NCI-H524 treated with DMSO at 0.1 percent for 48 hours (cell line): ENCODE results near the gene COLEC11.
"Not testable (repeated sequence)": the region's sequence is repeated elsewhere in the genome, so short reads cannot be mapped to it uniquely, and the experiment has no call there.

Experiments
- DNase-seq: peaks from one replicate; lab custom pipeline; 2025; lab: John Stamatoyannopoulos, UW

COLEC11 gene

DNA sequence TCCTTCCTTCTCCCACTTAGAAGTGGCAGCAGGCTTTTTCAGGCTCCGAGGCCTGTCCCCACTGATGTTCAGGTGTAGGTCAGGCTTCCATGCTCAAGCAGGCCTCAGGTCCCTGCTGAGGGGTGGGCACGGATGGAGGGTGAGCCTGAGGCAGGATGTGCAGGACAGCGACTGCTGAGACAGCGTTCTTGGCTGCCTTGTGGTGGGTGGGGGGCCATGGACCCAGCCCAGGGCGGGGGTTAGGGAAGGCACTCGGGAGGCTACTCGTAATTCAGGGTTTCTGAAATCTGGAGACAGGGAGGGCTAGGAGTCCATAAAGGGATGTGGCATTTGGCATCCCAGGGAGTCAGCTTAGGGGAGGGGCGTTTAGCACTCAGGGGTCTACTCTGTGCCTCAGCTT lies 30.3 kb downstream of the COLEC11 start:
- no peak for DNase-seq

DNA sequence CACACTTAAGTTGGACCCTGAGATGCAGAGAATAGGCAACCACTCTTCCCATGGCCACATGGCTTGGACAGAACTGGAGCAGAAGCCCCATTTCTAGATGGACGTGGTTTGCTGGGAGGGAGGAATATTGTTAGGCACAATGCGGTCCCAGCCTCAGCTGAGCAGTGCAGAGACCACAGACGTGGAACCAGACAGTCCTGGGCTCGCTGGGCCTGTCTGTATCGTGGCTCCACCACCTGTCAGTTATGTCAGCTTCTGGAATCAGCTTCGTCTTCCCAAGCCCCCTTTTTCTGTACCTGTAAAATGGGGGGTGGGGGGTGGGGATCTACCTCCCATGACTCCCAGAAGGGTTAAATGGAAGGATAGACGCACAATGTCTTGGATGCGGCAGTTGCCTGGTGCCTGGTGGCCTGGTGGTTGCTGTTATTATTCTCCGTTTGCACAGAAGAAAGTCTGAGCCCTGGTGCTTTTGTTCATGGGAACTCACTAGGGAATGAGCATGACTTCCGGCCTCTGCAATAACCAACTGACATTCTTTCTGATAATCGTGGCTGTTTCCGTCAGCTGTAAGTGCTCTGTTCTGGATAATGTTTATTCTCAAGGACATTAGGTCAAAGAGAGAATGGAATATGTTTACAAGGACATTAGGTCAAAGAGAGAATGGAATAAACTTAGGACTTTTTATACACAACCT lies 31.4 kb downstream of the COLEC11 start:
- DNase-seq = no peak

DNA sequence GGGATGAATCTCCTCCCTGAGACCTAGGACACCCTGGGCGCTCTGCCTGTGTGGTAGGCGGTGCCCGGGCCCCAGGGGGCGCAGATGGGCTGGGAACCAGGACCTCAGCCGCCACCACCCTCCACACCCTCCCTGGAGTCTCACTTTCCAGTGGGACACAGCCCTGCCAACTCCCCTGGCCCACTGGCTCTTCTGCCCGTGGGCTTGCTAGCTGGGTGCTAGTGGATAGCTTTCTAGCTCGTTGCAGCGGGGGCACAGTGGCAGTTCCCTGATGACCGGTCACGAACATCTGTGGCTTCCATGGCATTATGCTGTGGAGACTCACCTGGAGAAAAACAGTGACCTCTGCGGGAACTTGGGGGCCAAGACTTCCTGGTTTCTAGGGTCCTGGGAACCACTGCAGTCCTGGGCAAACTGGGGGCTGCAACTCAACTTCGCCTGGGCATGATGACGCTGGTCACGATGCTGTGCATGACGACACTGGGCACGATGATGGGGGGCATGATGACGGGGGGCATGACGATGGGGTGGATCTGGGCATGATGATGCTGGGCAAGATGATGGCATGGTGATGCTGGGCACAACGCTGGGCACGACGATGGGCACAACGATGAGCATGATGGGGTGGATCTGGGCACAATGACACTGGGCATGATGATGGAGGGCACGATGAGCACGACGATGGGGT lies 32.0 kb downstream of the COLEC11 start:
- DNase-seq = no peak

DNA sequence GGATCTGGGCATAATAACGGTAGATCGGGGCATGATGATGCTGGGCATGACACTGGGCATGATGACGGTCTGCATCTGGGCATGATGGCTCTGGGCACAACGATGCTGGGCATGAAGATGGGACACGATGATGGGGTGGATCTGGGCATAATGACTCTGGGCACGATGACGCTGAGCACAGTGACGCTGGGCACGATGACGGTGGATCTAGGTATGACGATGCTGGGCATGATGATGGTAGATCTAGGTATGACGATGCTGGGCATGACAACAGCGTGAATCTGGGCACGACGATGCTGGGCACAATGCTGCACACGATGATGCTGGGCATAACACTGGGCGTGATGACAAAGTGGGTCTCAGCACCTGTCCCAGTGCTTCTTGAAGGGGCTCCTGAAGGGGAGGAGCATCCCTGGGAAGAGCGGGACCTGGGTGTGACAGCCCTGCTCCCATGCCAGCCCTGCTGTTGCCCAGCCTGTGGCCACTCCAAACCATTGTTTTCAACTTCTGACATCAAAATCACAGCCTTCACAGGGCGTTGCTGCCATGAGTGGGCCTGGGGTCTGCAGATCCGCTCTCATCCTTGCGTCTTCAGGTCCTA lies 32.7 kb downstream of the COLEC11 start:
- no peak for DNase-seq

DNA sequence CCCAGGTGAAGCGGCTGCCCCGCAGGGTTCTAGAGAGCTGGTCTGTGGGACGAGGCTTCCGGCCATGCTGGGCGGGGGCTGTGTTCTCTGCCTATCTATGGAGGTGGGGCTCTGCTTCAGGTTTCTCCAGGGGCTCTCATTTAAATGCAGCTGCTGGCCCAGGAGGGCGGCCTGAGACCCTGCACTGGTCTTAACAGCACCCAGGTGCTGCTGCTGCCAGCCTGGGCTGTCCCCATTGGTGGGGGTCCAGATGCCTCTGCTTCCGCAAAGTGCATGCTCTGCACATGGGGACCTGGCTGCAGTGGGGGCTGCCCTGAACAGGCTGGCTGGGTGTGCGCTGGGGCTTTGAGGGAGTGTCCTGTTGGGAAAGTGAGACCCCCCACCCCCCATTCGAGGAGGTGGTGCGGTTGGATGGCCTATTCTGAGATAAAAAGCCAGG lies 33.3 kb downstream of the COLEC11 start:
- DNase-seq = no peak

DNA sequence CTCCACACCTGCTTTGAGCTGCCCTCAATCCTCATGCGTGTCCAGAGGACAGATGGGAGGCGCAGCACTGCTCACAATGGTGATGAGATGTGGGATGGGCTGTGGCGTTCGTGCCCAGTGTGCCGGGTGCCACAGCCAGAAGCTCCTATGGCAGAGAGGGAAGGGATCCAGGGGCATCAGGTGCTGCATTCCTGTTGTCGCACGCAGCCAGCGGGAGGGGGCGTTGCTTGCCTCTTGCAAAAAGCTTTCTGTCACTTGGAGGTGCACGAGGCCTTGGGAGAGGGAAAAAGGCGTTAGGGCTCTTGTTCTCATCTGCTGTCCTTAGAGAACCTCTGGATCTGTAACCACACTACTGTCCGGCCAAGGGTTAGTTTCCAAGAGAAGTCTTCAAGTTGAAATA lies 33.9 kb downstream of the COLEC11 start:
- peak; percentile 95 for DNase-seq

DNA sequence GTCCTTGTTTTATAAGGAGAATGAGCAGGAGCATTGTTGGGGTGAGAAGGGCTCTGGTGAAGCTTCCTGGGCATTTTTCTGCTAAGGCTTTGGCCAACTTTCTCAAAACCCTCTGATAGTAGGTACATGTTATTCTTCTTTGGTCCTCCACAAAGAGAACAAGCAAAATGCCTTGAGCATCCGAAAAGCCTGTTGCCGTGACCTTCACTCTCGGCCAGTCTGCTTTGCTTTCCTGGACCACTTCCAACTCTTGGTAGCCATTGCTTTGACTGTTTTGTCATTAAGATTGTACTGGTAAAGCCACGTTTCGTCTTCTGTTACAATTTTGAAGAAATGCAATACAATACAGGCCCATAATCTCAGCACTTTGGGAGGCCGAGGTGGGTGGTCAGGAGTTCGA lies 35.7 kb downstream of the COLEC11 start:
- no peak for DNase-seq

DNA sequence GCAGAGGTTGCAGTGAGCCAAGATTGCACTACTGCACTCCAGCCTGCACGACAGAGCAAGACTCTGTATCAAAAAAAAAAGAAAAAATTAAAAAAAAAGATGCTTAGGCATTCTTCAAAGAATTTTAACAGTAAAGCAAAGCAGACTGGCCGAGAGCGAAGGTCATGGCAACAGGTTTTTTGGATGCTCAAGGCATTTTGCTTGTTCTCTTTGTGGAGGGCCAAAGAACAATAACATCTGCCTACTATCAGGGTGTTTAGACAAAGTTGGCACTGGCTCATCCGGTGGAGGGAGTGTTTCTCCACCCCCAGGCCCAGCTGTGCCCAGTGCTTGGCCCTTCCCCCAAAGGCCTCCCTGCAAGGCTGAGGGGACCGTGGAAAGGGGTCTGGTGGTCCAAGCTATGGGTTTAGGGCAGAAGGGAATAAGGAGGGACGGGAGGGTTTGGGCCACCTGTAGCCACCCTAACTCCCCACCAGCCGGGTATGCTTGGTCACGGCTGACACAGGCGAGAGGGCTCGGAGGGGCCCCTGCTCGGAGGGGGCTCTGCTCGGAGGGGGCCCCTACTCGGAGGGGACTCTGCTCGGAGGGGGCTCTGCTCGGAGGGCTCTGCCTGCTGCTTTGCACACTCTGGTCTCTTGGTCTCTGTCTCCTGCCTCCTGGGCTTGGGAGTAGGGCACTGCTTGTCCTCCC lies 36.4 kb downstream of the COLEC11 start:
- no peak for DNase-seq

DNA sequence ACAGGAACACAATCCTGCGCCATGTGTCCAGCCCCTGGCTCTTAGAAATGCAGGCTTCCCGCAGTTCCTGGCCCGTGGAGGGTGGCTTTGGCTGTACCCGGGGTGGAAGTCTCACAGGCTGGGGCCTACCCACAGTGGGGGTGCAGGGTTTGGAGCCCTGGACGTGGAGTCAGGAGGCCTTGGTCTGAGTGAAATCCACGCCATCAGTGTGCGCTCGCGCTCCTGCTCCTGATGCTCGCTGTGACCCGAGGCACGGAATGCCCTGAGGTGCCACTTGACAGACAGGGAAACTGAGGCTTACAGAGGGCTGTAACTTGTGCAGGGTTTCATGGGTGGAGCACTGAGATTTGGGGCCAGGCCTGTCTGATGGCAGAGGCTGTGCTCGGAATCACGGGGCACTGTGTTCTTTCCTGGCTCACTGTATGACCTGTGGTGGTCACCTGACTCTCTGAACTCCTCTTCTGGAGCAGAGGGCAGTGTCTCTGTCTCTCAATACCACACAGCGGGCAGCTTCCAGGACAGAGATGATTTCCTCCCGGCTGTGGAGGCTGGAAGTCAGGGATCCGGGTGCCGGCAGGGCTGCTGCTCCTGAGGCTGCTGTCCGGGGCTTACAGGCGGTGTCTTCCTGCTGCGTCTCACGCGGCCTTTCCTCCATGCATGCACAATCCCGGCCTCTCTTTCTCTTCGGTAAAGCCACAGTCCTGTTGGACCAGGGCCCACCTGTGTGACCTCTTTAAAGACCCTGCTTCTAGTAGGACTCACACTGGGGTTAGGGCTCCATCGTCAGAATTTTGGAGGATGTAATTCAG lies 37.1 kb downstream of the COLEC11 start:
- DNase-seq = no peak

DNA sequence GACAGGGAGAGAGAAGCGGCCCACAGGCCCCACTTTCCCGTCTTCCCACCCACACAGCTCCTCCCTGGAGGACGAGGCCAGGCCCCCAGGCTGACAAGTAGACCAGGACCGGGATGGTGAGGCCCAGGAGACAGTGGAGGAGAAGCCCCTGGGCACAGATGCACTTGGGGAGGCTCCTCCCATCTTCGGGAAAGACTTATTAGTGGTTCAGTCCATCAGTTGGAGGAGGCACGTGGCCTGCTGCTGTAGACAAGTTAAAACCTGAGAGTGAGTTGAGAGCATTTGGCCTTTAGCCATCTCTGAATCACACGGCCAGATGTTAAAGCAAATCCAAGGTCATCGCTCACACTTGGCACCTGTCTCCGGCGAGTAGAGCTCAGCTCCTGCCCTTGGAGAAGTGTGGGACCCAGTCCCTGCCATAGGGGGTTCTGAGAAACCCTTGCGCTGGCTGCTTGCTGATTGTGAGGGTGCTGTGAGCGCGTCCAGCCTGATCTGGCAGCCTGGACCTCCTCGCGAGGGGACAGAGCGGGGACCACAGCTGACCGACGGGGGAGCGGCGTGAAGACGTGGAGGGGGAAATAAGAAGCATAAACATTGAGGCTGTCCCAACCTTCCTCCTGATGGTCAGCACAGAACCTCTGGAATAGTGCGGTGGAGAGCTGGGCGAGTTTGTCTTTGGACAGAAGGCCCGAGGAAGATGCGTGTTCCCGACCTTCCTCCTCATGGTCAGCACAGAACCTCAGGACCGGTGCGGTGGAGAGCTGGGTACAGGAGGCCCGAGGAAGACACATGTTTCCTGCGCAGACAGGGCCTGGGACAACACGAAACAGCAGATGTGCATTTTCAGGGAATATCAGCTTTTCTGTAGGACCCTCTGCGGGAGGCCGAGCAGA lies 38.4 kb downstream of the COLEC11 start:
- peak; percentile 78 for DNase-seq

DNA sequence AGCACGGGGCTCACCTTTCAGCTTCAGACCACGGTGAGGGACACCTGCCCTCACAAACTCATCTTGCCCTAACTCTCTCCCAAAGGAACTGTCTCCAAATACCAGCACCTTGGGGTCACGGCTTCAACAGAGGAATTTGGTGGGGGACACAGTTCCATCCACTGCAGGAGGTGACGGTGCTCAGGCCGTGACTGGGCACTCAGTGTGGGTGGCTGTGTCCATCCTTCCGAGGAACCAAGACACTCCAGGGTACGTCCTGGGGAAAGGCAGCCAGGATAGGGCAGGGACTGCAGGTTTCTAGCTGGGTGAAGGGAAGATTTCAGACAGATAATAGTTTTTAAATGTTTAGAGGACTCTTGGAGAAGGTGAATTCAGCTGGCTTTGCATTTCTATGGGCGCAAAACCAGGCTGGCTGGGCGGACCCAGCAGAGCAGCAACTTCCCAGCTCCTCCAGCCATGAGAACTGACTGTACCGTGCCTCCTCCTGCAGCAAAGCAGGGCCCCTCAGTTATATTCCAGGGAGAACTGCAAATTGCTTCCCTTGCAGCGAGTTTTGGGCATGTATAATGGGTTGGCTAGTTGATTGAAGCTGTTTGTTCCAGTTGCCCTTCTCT lies 39.2 kb downstream of the COLEC11 start:
- no peak for DNase-seq

DNA sequence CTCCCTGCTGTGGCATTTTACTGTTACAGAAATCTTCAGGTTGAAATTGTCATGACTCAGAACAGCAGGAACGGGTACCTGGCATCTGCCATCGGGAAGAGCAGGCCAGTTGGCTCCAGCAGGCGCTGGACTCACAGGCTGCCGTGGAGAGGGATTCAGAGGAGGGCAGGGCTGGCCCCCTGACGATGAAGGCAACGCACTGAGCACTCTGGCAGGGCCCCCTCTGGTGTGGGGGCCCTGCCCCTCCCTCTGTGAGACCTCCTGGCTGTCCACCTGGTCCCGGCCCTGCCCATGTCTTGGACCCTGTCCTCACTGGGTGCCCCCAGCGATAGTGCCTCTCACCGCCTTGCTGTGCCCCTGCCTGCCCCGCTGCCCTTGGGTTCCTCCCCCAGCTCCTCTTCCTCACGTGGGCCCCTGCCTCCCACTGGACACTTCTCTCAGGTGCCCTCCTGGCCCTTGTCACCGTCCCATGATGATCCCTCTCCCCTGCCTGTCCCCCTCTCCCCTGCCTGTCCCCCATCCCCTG lies 39.7 kb downstream of the COLEC11 start:
- DNase-seq = no peak

DNA sequence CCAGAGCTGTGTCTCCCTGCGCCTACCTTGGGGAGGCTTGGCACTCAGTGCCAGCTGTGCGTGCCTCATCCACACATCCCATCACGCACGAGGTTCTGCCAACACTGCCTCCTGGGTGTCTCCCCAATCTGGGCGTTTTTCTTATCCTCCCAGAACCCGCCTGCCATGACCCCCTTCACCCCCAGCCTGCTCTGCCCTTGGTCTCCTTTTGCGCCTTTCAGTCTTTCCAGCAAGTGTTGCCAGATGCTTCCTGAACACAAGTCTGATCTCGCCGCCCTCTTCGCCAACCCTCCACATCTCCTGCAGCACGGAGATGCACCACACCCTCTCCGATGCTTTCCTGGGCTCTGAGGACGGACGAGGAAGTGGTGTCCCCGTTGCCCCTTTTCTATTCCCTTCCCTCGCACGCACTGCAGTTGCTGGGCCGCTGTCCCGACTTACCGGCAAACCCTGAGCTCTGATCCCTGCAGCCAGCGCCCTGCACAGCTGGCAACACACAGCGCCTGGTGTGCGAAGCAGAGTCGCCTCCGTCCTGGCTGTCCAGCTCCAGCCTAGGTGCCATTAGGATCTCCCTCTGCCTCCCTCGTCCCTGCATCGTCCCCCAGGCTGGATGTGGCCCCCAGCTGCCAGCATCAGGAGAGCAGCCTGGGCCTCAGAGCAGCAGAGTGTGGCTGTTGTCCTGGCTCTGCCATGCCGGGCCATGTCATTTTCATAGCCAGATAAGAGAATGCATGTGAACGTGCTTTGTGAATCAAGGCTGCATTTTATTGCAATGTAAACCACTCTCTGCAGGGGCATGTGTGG lies 40.5 kb downstream of the COLEC11 start:
- DNase-seq = no peak

DNA sequence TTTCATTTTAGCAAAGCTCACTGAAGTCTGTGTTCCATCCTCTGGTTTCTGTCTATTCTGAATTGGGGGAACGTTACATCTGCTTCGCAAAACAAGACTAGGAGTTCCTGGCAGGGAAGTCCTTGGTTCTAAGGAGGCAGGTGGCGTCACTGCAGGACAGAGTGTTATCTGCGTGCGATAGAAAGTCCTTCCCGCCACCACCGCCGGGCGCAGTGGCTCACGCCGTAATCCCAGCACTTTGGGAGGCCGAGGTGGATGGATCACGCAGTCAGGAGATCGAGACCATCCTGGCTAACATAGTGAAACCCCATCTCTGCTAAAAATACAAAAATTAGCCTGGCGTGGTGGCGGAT lies 41.0 kb downstream of the COLEC11 start:
- not testable (repeated sequence) for DNase-seq

DNA sequence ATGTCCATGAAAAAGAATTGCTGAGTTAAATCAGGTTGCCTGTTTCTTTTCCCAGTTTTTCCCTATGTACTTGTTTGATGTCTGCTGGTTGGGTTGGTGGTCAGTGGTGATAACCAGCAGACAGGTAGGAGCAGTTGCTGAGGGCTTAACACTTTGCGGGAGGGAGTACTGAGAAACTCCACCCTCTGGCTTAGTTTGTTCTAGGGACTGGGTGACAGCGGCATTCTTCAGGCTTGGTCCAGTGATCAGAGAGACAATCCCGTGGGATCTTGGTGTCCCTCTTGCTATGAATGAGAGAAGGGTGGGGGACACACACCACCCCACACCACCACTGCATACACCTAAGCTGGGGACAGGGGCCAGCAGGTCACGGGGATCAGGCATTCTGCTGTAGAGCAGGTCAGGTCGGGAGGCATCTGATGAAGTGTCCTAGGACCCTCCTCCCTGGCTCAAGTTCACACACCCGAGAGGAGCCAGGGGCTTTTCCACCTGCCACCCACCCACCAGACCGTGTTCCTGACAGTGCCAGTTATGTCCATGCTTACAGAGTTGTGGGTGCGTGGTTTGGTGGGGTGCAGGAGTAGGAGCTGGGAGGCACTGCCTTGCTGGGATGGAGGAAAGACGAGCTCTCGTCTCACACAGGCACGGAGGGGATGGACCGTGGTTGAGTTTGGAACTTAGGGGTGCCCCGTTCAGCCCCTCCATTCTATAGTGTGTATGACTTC lies 41.8 kb downstream of the COLEC11 start:
- DNase-seq = no peak

DNA sequence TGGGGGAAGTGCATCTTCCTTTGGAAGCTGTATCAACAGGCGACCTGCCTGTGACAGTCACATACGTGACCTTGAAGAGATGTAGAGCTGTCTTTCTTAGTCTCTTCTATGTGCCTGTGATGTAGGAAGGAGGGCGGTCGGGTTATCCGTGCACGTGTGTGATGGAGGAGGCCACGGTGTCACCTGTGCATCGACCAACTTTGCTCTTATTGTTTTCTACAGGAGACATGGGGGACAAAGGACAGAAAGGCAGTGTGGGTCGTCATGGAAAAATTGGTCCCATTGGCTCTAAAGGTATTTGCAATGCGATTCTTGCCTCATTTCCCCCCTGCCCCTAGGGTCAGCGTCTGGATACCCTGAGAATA lies 42.4 kb downstream of the COLEC11 start:
- DNase-seq = no peak

DNA sequence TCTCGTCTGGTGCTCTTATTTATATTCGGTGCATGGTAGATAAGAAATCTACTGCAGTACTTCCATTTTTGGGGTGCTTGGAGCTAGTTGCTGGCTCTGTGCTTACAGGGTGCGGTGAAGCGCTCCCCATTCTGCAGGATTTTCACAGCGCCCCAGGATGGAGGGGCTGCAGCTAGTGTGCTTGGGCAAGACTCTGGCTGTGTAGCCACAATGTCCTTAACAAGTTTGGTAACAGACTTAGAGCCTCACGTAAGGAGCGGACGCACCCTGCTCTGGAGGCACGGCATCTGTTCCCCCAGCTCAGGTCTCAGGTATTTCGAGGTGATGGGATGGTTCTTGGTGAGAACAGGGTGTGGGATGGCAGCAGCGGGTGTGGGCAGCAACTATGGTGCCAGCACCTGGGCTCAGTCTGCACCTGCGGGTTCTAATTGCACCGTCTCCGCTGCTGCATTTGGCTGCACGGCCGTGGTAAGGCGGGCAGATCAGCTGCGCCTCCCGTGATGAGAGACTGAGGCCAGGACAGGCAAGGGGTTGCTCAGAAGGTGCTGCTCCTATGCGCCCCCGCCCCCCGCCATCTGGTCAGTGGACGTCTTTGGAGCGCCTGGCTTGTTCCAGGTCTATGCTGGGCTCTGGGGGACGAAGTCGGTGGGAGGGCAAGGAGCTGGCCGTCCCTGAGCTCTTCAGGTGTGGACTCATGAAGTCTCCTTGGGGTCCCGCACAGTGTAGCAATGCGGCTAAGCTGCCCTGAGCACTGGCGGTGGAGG lies 43.0 kb downstream of the COLEC11 start:
- no peak for DNase-seq

DNA sequence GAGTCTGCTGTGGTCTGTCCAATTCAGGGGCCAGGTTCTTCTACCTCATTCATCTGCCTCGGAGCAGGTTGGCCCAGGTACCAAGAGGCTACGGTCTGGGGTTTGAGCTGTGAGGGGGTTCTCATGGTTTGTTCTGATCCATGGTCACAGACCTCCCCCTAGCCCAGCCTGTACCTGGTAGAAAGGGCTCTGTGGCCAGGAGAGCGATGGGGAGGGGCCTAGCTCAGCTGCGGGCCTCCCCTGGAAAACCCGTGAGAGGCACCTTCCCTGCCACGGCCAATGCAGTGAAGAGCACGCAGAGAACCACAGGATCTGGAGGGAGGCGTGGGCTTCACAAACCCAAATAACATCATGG lies 43.5 kb downstream of the COLEC11 start:
- DNase-seq = no peak
